Thoracic aorta (tissue), 2 donors: ENCODE data around the gene RPTOR. TPM values are rescaled to one million over a fixed set of nuclear protein-coding genes. Genes with fewer than 3 reads are reported as not detected.

Experiments
- ATAC-seq: fragments of 150-250 bp; one replicate; pipeline ENCODE4 v1.8.0; 2017; ENCODE audit warnings: low read depth; ENCODE audit not compliant: insufficient number of reproducible peaks, low FRiP score
- DNase-seq: peaks from one replicate; pipeline ENCODE4 v3.0.0-alpha.2; 2020; ENCODE audit warnings: low spot score
- H3K27ac ChIP-seq, 2 donors: fragments of 200-600 bp; sonication (generic); 1 replicate in 1 of 2; 2 replicates in 1 of 2; pipeline ENCODE4 v1.5.1; 2016; ENCODE audit warnings: mild to moderate bottlenecking in 2 of 2, moderate library complexity in 2 of 2
- H3K27me3 ChIP-seq: fragments of 200-600 bp; sonication (generic); replicated peaks from 2 replicates; pipeline ENCODE4 v1.6.0; 2016; ENCODE audit warnings: mild to moderate bottlenecking; ENCODE audit not compliant: insufficient read depth
- H3K36me3 ChIP-seq: fragments of 200-600 bp; sonication (generic); one replicate; pipeline ENCODE4 v1.5.1; 2016
- H3K4me1 ChIP-seq, 2 donors: fragments of 200-600 bp; sonication (generic); 1 replicate in 1 of 2; 2 replicates in 1 of 2; pipeline versions ENCODE4 v1.5.1 to v1.6.0; 2016; ENCODE audit warnings: low read depth in 2 of 2, mild to moderate bottlenecking in 1 of 2; ENCODE audit not compliant: control insufficient read depth in 1 of 2
- H3K4me3 ChIP-seq: fragments of 200-600 bp; sonication (generic); 2 replicates; pipeline ENCODE4 v1.5.1; 2016; ENCODE audit warnings: mild to moderate bottlenecking
- H3K9me3 ChIP-seq: fragments of 200-600 bp; sonication (generic); 2 replicates; pipeline ENCODE4 v1.5.1; 2016
- total RNA-seq, 2 donors: library from RNA; depleted of rRNA; stranded (reverse); fragments of >200 nt; gene quantifications; one replicate each; pipeline versions ENCODE4 v1.1.0 to v1.2.3, GENCODE V29; 2016
- TF ChIP-seq, protein P1 (sequence below): fragments of 200-600 bp; sonication (generic); IDR thresholded peaks from one replicate; pipeline ENCODE4 v1.5.1; 2019; ENCODE audit warnings: antibody characterized with exemption

Gene RPTOR
- total RNA-seq, 2 donors from 2014 or later: 42.0 to 47.4 TPM

DNA sequence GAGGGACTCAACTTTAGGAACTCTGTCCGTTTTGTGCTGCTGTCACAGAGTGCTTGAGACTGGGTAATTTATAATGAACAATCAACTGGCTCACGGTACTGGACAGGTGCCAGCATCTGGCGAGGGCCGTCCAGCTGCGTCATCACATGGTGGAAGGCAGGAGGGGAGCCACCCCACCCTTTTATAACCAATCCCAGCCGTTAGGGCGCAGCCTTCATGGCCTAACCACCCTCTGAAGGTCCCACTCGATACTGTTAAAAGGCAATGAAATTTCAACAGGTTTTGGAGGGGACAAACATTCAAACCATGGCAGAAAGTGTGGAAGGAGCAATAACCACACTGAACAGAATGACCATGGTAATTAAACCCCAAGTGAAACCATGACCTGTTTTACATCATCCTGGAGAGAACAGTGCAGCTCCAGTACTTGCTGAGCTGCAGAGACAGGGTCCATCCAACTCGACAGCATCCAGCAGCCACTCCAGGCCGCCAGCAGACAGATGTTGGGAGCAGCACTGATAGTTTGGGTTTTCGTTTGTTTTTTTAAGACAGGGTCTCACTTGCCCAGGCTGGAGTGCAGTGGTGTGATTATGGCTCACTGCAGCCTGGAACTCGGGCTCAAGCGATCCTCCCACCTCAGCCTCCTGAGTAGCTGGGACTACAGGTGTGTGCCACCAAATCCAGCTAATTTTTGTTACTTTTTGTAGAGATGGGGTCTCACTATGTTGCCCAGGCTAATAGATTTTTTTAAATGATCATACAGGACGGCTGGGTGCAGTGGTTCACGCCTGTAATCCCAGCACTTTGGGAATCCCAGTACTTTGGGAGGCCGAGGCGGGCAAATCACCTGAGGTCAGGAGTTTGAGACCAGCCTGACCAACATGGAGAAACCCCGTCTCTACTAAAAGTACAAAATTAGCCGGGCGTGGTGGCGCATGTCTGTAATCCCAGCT, 458.0 kb downstream of the RPTOR start:
- no peak overlapping the region for H3K4me3 ChIP-seq
- DNase-seq (no peak), ATAC-seq (no peak)
- H3K27ac ChIP-seq: no peak overlapping the region
- no peaks in the 10 kb centered on the region for H3K27me3 ChIP-seq
- H3K9me3 ChIP-seq: no peaks in the 10 kb centered on the region
- H3K4me1 ChIP-seq: peaks cover 7 to 14% of the 10 kb centered on the region in 2 donors
- peaks cover 21% of the 10 kb centered on the region for H3K36me3 ChIP-seq
- TF ChIP-seq, protein P1, sequence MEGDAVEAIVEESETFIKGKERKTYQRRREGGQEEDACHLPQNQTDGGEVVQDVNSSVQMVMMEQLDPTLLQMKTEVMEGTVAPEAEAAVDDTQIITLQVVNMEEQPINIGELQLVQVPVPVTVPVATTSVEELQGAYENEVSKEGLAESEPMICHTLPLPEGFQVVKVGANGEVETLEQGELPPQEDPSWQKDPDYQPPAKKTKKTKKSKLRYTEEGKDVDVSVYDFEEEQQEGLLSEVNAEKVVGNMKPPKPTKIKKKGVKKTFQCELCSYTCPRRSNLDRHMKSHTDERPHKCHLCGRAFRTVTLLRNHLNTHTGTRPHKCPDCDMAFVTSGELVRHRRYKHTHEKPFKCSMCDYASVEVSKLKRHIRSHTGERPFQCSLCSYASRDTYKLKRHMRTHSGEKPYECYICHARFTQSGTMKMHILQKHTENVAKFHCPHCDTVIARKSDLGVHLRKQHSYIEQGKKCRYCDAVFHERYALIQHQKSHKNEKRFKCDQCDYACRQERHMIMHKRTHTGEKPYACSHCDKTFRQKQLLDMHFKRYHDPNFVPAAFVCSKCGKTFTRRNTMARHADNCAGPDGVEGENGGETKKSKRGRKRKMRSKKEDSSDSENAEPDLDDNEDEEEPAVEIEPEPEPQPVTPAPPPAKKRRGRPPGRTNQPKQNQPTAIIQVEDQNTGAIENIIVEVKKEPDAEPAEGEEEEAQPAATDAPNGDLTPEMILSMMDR: no peak

- TF ChIP-seq, protein P1: no peak
- no peak for DNase-seq
- Histone ChIP-seq H3K27ac (no peak overlapping the region), H3K27me3 (no peaks in the 10 kb centered on the region), H3K9me3 (no peaks in the 10 kb centered on the region), H3K4me1 (peaks cover 7 to 14% of the 10 kb centered on the region in 2 donors), H3K36me3 (peaks cover 9% of the 10 kb centered on the region), H3K4me3 (peak overlapping the region; percentile 31)
- ATAC-seq: no peak
Measured at GRCh38 chr17:81003711-81004475, 459.3 kb downstream of the RPTOR start.

DNA sequence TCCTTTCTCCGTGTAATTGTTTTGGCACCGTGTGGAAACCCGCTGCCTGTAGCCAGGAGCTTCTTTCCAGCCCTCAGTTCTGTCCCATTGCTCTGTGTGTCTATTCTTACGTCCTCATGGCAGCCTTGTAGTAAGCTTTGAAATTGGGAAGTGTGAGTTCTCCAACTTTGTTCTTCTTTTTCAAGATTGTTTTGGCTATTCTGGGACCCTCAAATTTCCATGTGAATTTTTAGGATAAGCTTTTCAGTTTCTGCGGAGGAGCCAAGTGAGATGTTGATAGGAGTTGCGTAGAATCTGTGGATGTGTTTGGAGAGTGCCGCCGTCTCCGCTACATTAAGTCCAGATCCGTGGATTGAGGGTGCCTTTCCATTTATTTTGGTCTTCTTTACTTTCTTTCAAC, 462.3 kb downstream of the RPTOR start:
- DNase-seq (no peak), ATAC-seq (no peak)
- Histone ChIP-seq H3K9me3 (peaks cover 9% of the 10 kb centered on the region), H3K4me3 (no peak overlapping the region), H3K27me3 (no peaks in the 10 kb centered on the region), H3K27ac (no peak overlapping the region), H3K36me3 (no peaks in the 10 kb centered on the region), H3K4me1 (peaks cover 7 to 15% of the 10 kb centered on the region in 2 donors)
- TF ChIP-seq, protein P1: no peak

- Histone ChIP-seq H3K27me3 (no peaks in the 10 kb centered on the region), H3K27ac (no peak overlapping the region), H3K4me1 (peaks cover 7 to 12% of the 10 kb centered on the region in 2 donors), H3K36me3 (no peaks in the 10 kb centered on the region), H3K4me3 (no peak overlapping the region), H3K9me3 (peaks cover 9% of the 10 kb centered on the region)
- TF ChIP-seq, protein P1: no peak
- DNase-seq (no peak), ATAC-seq (no peak)
Measured at GRCh38 chr17:81008140-81008539, 463.5 kb downstream of the RPTOR start.

DNA sequence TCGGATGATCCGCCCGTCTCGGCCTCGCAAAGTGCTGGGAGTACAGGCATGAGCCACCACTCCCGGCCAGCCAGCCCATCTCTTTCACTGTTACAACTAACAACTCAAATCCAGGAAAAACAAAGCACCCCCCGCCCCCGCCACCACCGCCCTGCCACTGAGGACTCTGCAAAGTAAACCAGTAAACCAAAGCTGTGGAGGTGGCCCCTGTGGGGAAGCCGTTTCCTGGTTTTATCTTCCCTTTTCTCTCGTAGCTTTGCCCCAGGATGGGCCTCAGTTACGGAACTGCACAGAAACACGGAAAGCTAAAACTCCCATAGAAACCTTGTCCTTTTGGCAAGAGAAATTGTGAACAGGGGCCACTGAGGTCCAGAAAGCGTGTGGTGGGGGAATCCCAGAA, 464.5 kb downstream of the RPTOR start:
- peaks cover 4 to 6% of the 10 kb centered on the region in 2 donors for H3K4me1 ChIP-seq
- ATAC-seq (no peak), DNase-seq (no peak)
- no peaks in the 10 kb centered on the region for H3K27me3 ChIP-seq
- no peak overlapping the region for H3K27ac ChIP-seq
- peaks cover 9% of the 10 kb centered on the region for H3K9me3 ChIP-seq
- TF ChIP-seq, protein P1: no peak
- no peaks in the 10 kb centered on the region for H3K36me3 ChIP-seq
- no peak overlapping the region for H3K4me3 ChIP-seq
